Fibroblast of mammary gland (primary cell): ENCODE data around the gene RFPL3.
A peak's percentile ranks its signal among the peaks of the same experiment; 100 is the strongest.

Experiments used
- DNase-seq: peaks from one replicate; pipeline ENCODE4 v3.0.0-alpha.2; 2010; ENCODE audit warnings: low read depth
- H3K4me3 ChIP-seq: 2 replicates; pipeline ENCODE4 v1.5.1; 2011; ENCODE audit warnings: low read depth, mild to moderate bottlenecking, low read length, moderate library complexity; ENCODE audit not compliant: control insufficient read depth
- TF ChIP-seq, protein P1 (sequence below): conservative IDR thresholded peaks from 2 replicates; pipeline ENCODE4 v1.5.1; 2011; ENCODE audit warnings: low read depth, low read length, inconsistent platforms; ENCODE audit not compliant: control insufficient read depth, insufficient read depth

RFPL3 gene

GRCh38 chr22:32364210-32364609, 6.5 kb downstream of the RFPL3 start:
- TF ChIP-seq, protein P1, sequence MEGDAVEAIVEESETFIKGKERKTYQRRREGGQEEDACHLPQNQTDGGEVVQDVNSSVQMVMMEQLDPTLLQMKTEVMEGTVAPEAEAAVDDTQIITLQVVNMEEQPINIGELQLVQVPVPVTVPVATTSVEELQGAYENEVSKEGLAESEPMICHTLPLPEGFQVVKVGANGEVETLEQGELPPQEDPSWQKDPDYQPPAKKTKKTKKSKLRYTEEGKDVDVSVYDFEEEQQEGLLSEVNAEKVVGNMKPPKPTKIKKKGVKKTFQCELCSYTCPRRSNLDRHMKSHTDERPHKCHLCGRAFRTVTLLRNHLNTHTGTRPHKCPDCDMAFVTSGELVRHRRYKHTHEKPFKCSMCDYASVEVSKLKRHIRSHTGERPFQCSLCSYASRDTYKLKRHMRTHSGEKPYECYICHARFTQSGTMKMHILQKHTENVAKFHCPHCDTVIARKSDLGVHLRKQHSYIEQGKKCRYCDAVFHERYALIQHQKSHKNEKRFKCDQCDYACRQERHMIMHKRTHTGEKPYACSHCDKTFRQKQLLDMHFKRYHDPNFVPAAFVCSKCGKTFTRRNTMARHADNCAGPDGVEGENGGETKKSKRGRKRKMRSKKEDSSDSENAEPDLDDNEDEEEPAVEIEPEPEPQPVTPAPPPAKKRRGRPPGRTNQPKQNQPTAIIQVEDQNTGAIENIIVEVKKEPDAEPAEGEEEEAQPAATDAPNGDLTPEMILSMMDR = no peak
- DNase-seq = no peak
- no peak overlapping the region for H3K4me3 ChIP-seq

GRCh38 chr22:32375678-32376450, 18.2 kb downstream of the RFPL3 start:
- H3K4me3 ChIP-seq = no peak overlapping the region
- no peak for DNase-seq
- TF ChIP-seq, protein P1 = no peak

GRCh38 chr22:32376681-32377080, 19.0 kb downstream of the RFPL3 start:
- TF ChIP-seq, protein P1 = no peak
- H3K4me3 ChIP-seq = no peak overlapping the region
- DNase-seq = no peak

- TF ChIP-seq, protein P1 = peak; percentile 71
- no peak overlapping the region for H3K4me3 ChIP-seq
- DNase-seq = peak; percentile 40
These were observed 21.1 kb downstream of the RFPL3 start for GRCh38 chr22:32378707-32379272.

DNA sequence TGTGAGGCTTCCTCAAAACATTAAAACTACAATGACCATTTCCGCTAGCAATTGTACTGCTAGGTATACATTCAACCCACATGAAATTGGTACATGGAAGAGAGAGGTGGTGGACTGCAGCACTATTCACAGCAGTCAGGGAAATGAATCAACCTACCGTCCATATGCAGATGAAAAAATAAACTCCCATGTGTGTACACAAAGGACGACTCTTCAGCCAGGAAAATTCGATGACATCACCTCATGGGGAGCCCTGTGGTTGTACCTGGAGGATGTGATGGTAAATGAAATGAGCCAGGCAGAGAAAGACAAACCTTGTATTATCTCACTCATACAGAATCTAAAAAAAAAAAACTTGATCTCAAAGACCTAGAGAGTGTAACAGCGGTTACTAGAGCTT, 23.3 kb downstream of the RFPL3 start:
- no peak overlapping the region for H3K4me3 ChIP-seq
- TF ChIP-seq, protein P1 = no peak
- DNase-seq = no peak

- TF ChIP-seq, protein P1 = no peak
- DNase-seq = no peak
- no peak overlapping the region for H3K4me3 ChIP-seq
These were observed 28.0 kb downstream of the RFPL3 start for GRCh38 chr22:32385681-32386080.

GRCh38 chr22:32389685-32390084, 32.0 kb downstream of the RFPL3 start:
- TF ChIP-seq, protein P1 = peak; percentile 54
- H3K4me3 ChIP-seq = no peak overlapping the region
- DNase-seq = peak; percentile 28
